Panc1 (cell line): ENCODE measurements around the gene TBRG4. TPM values are rescaled to one million over a fixed set of nuclear protein-coding genes. Genes with fewer than 3 reads are reported as not detected.

Source experiments
- ATAC-seq: fragments of 200-7000 bp; cut with Tn5 transposase; 2 replicates; pipeline ENCODE4 v1.9.1; 2020; ENCODE audit warnings: mild to moderate bottlenecking, moderate library complexity
- BruUV-seq: library from RNA; stranded (reverse); fragments of 400-500 nt; replicated peaks from 2 replicates; lab custom pipeline; 2021; lab: Mats Ljungman, UMichigan
- CTCF ChIA-PET: fragments of 300-600 bp; sonication (Branson Sonifier 250); formaldehyde crosslinking; loops from one replicate; lab custom pipeline; 2022; ENCODE audit warnings: antibody characterized with exemption; lab: Charles Lee
- POLR2A ChIA-PET: fragments of 300-600 bp; sonication (Branson Sonifier 250); formaldehyde crosslinking; loops from one replicate; lab custom pipeline; 2022; ENCODE audit warnings: antibody characterized with exemption; lab: Charles Lee
- DNase-seq: peaks from one replicate; pipeline ENCODE4 v3.0.0-alpha.2; 2010; ENCODE audit warnings: low read depth, low spot score
- H3K27ac ChIP-seq: 2 replicates; pipeline ENCODE4 v1.5.1; 2011; ENCODE audit warnings: mild to moderate bottlenecking, low read length, inconsistent platforms
- H3K27me3 ChIP-seq: fragments of 200-500 bp; sonication (Bioruptor generic); 2 replicates; pipeline ENCODE4 v1.6.0; 2014; ENCODE audit warnings: low read length, inconsistent platforms; ENCODE audit not compliant: control insufficient read depth, insufficient read depth
- H3K36me3 ChIP-seq: fragments of 200-500 bp; sonication (Bioruptor generic); 2 replicates; pipeline ENCODE4 v1.5.1; 2014; ENCODE audit warnings: inconsistent platforms, mild to moderate bottlenecking, low read length, moderate library complexity; ENCODE audit not compliant: control insufficient read depth, insufficient read depth
- H3K4me1 ChIP-seq: 2 replicates; pipeline ENCODE4 v1.5.1; 2011; ENCODE audit warnings: inconsistent platforms, mild to moderate bottlenecking, low read length, moderate library complexity; ENCODE audit not compliant: control insufficient read depth, insufficient read depth
- H3K4me3 ChIP-seq, 2 experiments: 2 replicates each; pipeline ENCODE4 v1.5.1; 2011 to 2012; ENCODE audit warnings: low read depth in 2 of 2, low read length in 2 of 2, mild to moderate bottlenecking in 2 of 2, inconsistent platforms in 1 of 2, moderate library complexity in 1 of 2
- H3K9me3 ChIP-seq: fragments of 200-500 bp; sonication (Bioruptor generic); 2 replicates; pipeline ENCODE4 v1.5.1; 2014; ENCODE audit warnings: low read depth, mild to moderate bottlenecking, inconsistent platforms, low read length, moderate library complexity; ENCODE audit not compliant: control insufficient read depth, insufficient read depth
- POLR2AphosphoS5 ChIP-seq: IDR thresholded peaks from 2 replicates; pipeline ENCODE4 v1.6.1; 2012; ENCODE audit warnings: mild to moderate bottlenecking, low read depth, low read length, moderate library complexity
- REST ChIP-seq, 2 experiments: IDR thresholded peaks; 2 replicates each; pipeline ENCODE4 v1.6.1; 2011 to 2012; ENCODE audit warnings: low read depth in 2 of 2, control low read depth in 1 of 2, low read length in 1 of 2, mild to moderate bottlenecking in 1 of 2, moderate library complexity in 1 of 2; ENCODE audit not compliant: insufficient read depth in 1 of 2
- SIN3A ChIP-seq: IDR thresholded peaks from 2 replicates; pipeline ENCODE4 v1.6.1; 2012; ENCODE audit warnings: low read depth, mild to moderate bottlenecking, low read length, moderate library complexity, borderline replicate concordance; ENCODE audit not compliant: insufficient read depth
- TCF7L2 ChIP-seq: IDR thresholded peaks from 2 replicates; pipeline ENCODE4 v1.6.1; 2011; ENCODE audit warnings: mild to moderate bottlenecking, low read depth, low read length, inconsistent platforms
- in situ Hi-C: cut with HindIII; loops from 2 replicates; pipeline ENCODE4 v1.10.0; 2016; ENCODE audit warnings: low sequenced_read_pairs, low pct_unique_long_range_greater_than_20kb
- intact Hi-C: fragments of 100-400 bp; cut with micrococcal nuclease; formaldehyde crosslinking; loops from one replicate; pipeline ENCODE4 v1.10.0; 2022; ENCODE audit not compliant: unreplicated experiment
- total RNA-seq: library from RNA; stranded (reverse); gene quantifications from one replicate; pipeline ENCODE4 v1.2.1, GENCODE V29; 2021; ENCODE audit not compliant: unreplicated experiment
- TF ChIP-seq, protein P1 (sequence below): fragments of 450-650 bp; IDR thresholded peaks from 2 replicates; pipeline ENCODE4 v1.5.1; 2017; ENCODE audit warnings: mild to moderate bottlenecking

Gene TBRG4
- total RNA-seq, 1 experiment from 2014 or later, result 149 TPM

GRCh38 chr7:45129906-45130305 lies 18.4 kb upstream of the TBRG4 start:
- in situ Hi-C loops (no loop called here), intact Hi-C loops (loop anchor here (10.0 kb wide), 1 partner anchor 545 kb away; the partner anchor contains the start of gene TMED4)
- CTCF ChIA-PET, result no interaction called here

DNA sequence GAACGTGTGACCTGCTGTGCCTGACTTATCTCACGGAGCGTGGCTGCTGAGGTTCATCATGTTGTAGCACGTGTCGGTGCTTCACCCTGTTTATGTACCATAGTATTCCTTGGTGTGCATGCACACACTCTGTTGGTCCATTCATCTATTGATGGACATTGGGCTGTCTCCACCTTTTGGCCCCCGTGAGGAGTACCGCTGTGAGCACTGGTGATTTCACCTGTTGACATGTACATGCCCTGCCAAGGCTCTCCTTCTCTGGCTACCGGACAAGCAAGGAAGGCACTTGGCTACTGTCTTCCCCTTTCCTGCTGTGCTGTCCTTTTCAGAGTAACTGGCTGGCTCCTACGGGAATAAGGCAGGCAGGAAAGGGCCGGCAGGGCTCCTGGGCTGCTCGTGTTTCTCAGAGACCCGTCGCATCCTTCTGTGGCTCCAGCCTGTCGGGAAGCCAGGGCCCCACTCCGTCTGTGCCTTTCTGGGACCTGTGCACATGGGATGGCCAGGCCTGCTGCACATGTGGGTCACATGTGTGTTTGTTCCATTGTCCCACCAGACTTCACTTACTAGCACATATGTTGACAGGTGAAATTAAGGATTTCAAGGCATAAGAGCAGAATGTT lies 17.8 kb upstream of the TBRG4 start:
- Histone ChIP-seq H3K27ac (no peak overlapping the region), H3K4me3 (no peak overlapping the region), H3K9me3 (no peaks in the 10 kb centered on the region), H3K4me1 (no peaks in the 10 kb centered on the region), H3K36me3 (no peaks in the 10 kb centered on the region), H3K27me3 (no peaks in the 10 kb centered on the region)
- ChIA-PET POLR2A (interaction anchor here (0.6 kb wide), 1 partner anchor 303 kb away, joined by 3 read pairs; no protein-coding TSS in a partner anchor), CTCF (no interaction called here)
- in situ Hi-C loops (no loop called here), intact Hi-C loops (no loop called here)
- ATAC-seq (no peak), DNase-seq (no peak)
- TF ChIP-seq REST (IDR thresholded peaks at IDR 0.05; ENCODE audit: insufficient read depth in 1 of 2, low read depth in 2 of 2, low read length in 1 of 2) (no peak), POLR2AphosphoS5 (no peak), SIN3A (no peak), TCF7L2 (no peak)
- TF ChIP-seq, protein P1, sequence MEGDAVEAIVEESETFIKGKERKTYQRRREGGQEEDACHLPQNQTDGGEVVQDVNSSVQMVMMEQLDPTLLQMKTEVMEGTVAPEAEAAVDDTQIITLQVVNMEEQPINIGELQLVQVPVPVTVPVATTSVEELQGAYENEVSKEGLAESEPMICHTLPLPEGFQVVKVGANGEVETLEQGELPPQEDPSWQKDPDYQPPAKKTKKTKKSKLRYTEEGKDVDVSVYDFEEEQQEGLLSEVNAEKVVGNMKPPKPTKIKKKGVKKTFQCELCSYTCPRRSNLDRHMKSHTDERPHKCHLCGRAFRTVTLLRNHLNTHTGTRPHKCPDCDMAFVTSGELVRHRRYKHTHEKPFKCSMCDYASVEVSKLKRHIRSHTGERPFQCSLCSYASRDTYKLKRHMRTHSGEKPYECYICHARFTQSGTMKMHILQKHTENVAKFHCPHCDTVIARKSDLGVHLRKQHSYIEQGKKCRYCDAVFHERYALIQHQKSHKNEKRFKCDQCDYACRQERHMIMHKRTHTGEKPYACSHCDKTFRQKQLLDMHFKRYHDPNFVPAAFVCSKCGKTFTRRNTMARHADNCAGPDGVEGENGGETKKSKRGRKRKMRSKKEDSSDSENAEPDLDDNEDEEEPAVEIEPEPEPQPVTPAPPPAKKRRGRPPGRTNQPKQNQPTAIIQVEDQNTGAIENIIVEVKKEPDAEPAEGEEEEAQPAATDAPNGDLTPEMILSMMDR, result no peak
- no TSS peak for BruUV-seq

More at GRCh38 chr7:45129906-45130305, 18.4 kb upstream of the TBRG4 start:
- Histone ChIP-seq H3K27me3 (no peaks in the 10 kb centered on the region), H3K4me3 (no peak overlapping the region), H3K27ac (no peak overlapping the region), H3K4me1 (no peaks in the 10 kb centered on the region), H3K36me3 (no peaks in the 10 kb centered on the region), H3K9me3 (no peaks in the 10 kb centered on the region)
- TF ChIP-seq SIN3A, result no peak
- no peak for TF ChIP-seq POLR2AphosphoS5
- TF ChIP-seq, protein P1, result no peak
- no peak for TF ChIP-seq REST (IDR thresholded peaks at IDR 0.05; ENCODE audit: insufficient read depth in 1 of 2, low read depth in 2 of 2, low read length in 1 of 2)
- POLR2A ChIA-PET, result interaction anchor here (0.6 kb wide), 1 partner anchor 304 kb away, joined by 3 read pairs; no protein-coding TSS in a partner anchor
- no peak for ATAC-seq
- DNase-seq, result no peak
- BruUV-seq, result no TSS peak
